HG03565 (cell line): ENCODE results near the gene TUBA1C.
"Not testable (repeated sequence)": the region's sequence is repeated elsewhere in the genome, so short reads cannot be mapped to it uniquely, and the experiment has no call there.

Experiments
- ATAC-seq: cut with Tn5 transposase; IDR thresholded peaks from one replicate; pipeline ENCODE4 v1.9.1; 2021; ENCODE audit warnings: mild to moderate bottlenecking, moderate library complexity; ENCODE audit not compliant: unreplicated experiment

The TUBA1C gene

GRCh38 chr12:49305762-49306510 is 41.1 kb downstream of the TUBA1C start:
- ATAC-seq = no peak

- no peak for ATAC-seq
Measured at GRCh38 chr12:49309386-49309785, 44.5 kb downstream of the TUBA1C start.

- not testable (repeated sequence) for ATAC-seq
Measured at GRCh38 chr12:49310451-49311000, 45.6 kb downstream of the TUBA1C start.

GRCh38 chr12:49314811-49315210 is 49.9 kb downstream of the TUBA1C start:
- ATAC-seq = no peak

- not testable (repeated sequence) for ATAC-seq
Measured at GRCh38 chr12:49317118-49317517, 52.2 kb downstream of the TUBA1C start.

GRCh38 chr12:49320411-49321103 is 55.7 kb downstream of the TUBA1C start:
- not testable (repeated sequence) for ATAC-seq

- no peak for ATAC-seq
Measured at GRCh38 chr12:49322367-49322707, 57.5 kb downstream of the TUBA1C start.

- peak; percentile 93 for ATAC-seq
Measured at GRCh38 chr12:49322708-49323523, 58.0 kb downstream of the TUBA1C start, which contains the start of gene TROAP. TROAP (plus strand) TSS chr12:49323255; CDS start chr12:49323609, 354 bp downstream.

GRCh38 chr12:49323524-49324097 is 58.7 kb downstream of the TUBA1C start:
- ATAC-seq = no peak
